A549 (cell line): ENCODE results near the gene NPSR1. TPM values are rescaled to one million over a fixed set of nuclear protein-coding genes. Genes with fewer than 3 reads are reported as not detected.

ENCODE experiments used
- ATAC-seq, 2 experiments: fragments of 200-7000 bp in 1 of 2; fragments of >200 bp in 1 of 2; cut with Nextera tagmentation in 1 of 2; cut with Tn5 transposase in 1 of 2; 3 replicates each; pipeline versions ENCODE4 v1.8.0 to v1.9.1; 2018 to 2020; ENCODE audit warnings: mild to moderate bottlenecking in 1 of 2, moderate library complexity in 1 of 2
- CTCF ChIA-PET: fragments of 300-600 bp; sonication (Branson Sonifier 250); formaldehyde crosslinking; extraction: SDS; loops from one replicate; lab custom pipeline; 2021; ENCODE audit warnings: antibody characterized with exemption, inconsistent platforms; lab: Yijun Ruan, JAX
- POLR2A ChIA-PET: fragments of 350-600 bp; formaldehyde crosslinking; extraction: SDS; loops from one replicate; lab custom pipeline; 2021; ENCODE audit warnings: antibody characterized with exemption, inconsistent platforms; lab: Yijun Ruan, JAX
- DNase-seq, 2 experiments: peaks; one replicate each; pipeline versions ENCODE4 v3.0.0 to v3.0.0-alpha.2; 2011 to 2016; ENCODE audit warnings: low read depth in 1 of 2, low spot score in 1 of 2
- FAIRE-seq: peaks from 2 replicates; lab custom pipeline; 2011; peaks lifted over from hg19 to GRCh38; lab: Jason Lieb, UNC
- H3K27ac ChIP-seq, 2 experiments: fragments of >200 bp; sonication (Bioruptor Twin); formaldehyde crosslinking; 3 replicates each; pipeline ENCODE4 v1.5.1; 2016 to 2017
- H3K4me1 ChIP-seq: fragments of >200 bp; sonication (Bioruptor Twin); formaldehyde crosslinking; 3 replicates; pipeline ENCODE4 v1.6.1; 2016
- H3K4me2 ChIP-seq: fragments of >200 bp; sonication (Bioruptor Twin); formaldehyde crosslinking; 3 replicates; pipeline ENCODE4 v1.6.1; 2016
- H3K4me3 ChIP-seq: fragments of >200 bp; sonication (Bioruptor Twin); formaldehyde crosslinking; 3 replicates; pipeline ENCODE4 v1.5.1; 2016
- H3K9me3 ChIP-seq: fragments of >200 bp; sonication (Bioruptor Twin); formaldehyde crosslinking; 3 replicates; pipeline ENCODE4 v1.6.1; 2016
- ATOH8 ChIP-seq: fragments of 250-450 bp; sonication (Bioruptor Pico); IDR thresholded peaks from 2 replicates; pipeline ENCODE4 v1.5.0; 2020; ENCODE audit warnings: low read depth, mild to moderate bottlenecking, moderate library complexity
- CTCF ChIP-seq: fragments of >200 bp; sonication (Bioruptor Twin); formaldehyde crosslinking; IDR thresholded peaks from 3 replicates; pipeline ENCODE4 v1.5.1; 2016
- EHMT2 ChIP-seq: fragments of 200-600 bp; sonication (generic); IDR thresholded peaks from 2 replicates; pipeline ENCODE4 v1.6.1; 2016; ENCODE audit warnings: antibody characterized with exemption, low read depth, mild to moderate bottlenecking, moderate library complexity
- FOXS1 ChIP-seq: fragments of 250-450 bp; sonication (Bioruptor Pico); IDR thresholded peaks from 2 replicates; pipeline ENCODE4 v1.5.0; 2020; ENCODE audit warnings: mild to moderate bottlenecking, moderate library complexity
- HES2 ChIP-seq: fragments of >200 bp; sonication (Bioruptor Twin); formaldehyde crosslinking; IDR thresholded peaks from 2 replicates; pipeline ENCODE4 v1.6.1; 2016
- JUN ChIP-seq, 2 experiments: fragments of >200 bp; sonication (Bioruptor Twin); formaldehyde crosslinking; IDR thresholded peaks; 2 replicates in 1 of 2; 3 replicates in 1 of 2; pipeline ENCODE4 v1.6.1; 2016 to 2017
- JUNB ChIP-seq: fragments of >200 bp; sonication (Bioruptor Twin); formaldehyde crosslinking; IDR thresholded peaks from 2 replicates; pipeline ENCODE4 v1.6.1; 2016
- KDM1A ChIP-seq: fragments of 200-600 bp; sonication (generic); IDR thresholded peaks from 2 replicates; pipeline ENCODE4 v1.6.1; 2016; ENCODE audit warnings: low read depth, mild to moderate bottlenecking
- MAX ChIP-seq: IDR thresholded peaks from 2 replicates; pipeline ENCODE4 v1.6.1; 2012
- MAZ ChIP-seq: fragments of 150-350 bp; IDR thresholded peaks from 2 replicates; pipeline ENCODE4 v1.6.1; 2014; ENCODE audit warnings: antibody characterized with exemption, low read depth, low read length, borderline replicate concordance
- NPAS2 ChIP-seq: fragments of 250-450 bp; sonication (Bioruptor Pico); IDR thresholded peaks from 2 replicates; pipeline ENCODE4 v1.8.0; 2022; ENCODE audit warnings: mild to moderate bottlenecking, moderate library complexity, borderline replicate concordance
- NR3C1 ChIP-seq: fragments of >200 bp; sonication (Bioruptor Twin); formaldehyde crosslinking; IDR thresholded peaks from 3 replicates; pipeline ENCODE4 v1.6.1; 2017
- PBX3 ChIP-seq: IDR thresholded peaks from 2 replicates; pipeline ENCODE4 v1.6.1; 2012
- PHF8 ChIP-seq: fragments of 200-600 bp; sonication (generic); IDR thresholded peaks from 2 replicates; pipeline ENCODE4 v1.6.1; 2016; ENCODE audit warnings: low read depth, mild to moderate bottlenecking, antibody characterized with exemption, moderate library complexity, borderline replicate concordance
- RCOR1 ChIP-seq: fragments of 150-350 bp; IDR thresholded peaks from 2 replicates; pipeline ENCODE4 v1.6.1; 2014; ENCODE audit warnings: antibody characterized with exemption, low read length, low read depth
- RFX5 ChIP-seq: fragments of 450-650 bp; IDR thresholded peaks from 2 replicates; pipeline ENCODE4 v1.7.1; 2014; ENCODE audit warnings: antibody characterized with exemption, mild to moderate bottlenecking, moderate library complexity
- RNF2 ChIP-seq: fragments of 200-600 bp; sonication (generic); IDR thresholded peaks from 2 replicates; pipeline ENCODE4 v1.6.1; 2016; ENCODE audit warnings: low read depth, mild to moderate bottlenecking, antibody characterized with exemption, moderate library complexity, borderline replicate concordance
- USF2 ChIP-seq: fragments of 450-650 bp; IDR thresholded peaks from 2 replicates; pipeline ENCODE4 v1.6.1; 2014; ENCODE audit warnings: antibody characterized with exemption
- ZC3H11A ChIP-seq: fragments of 450-650 bp; IDR thresholded peaks from 2 replicates; pipeline ENCODE4 v1.6.1; 2014; ENCODE audit warnings: antibody characterized with exemption, mild to moderate bottlenecking
- ZFP36 ChIP-seq: fragments of 450-650 bp; IDR thresholded peaks from 2 replicates; pipeline ENCODE4 v1.6.1; 2014; ENCODE audit warnings: borderline replicate concordance; ENCODE audit not compliant: partially characterized antibody
- ZSCAN20 ChIP-seq: fragments of 250-450 bp; sonication (Bioruptor Pico); IDR thresholded peaks from 2 replicates; pipeline ENCODE4 v1.8.0; 2022; ENCODE audit warnings: mild to moderate bottlenecking, moderate library complexity
- WGBS: methylation state at CpG from one replicate; pipeline ENCODE4 v1.1.6; 2017; ENCODE audit errors: missing lambda C conversion rate; 5-methylcytosine and 5-hydroxymethylcytosine counted together
- polyA plus RNA-seq, 4 experiments: library from polyadenylated mRNA; depleted of rRNA in 3 of 4; stranded (reverse); fragments of >200 nt; fragmentation: RNase III in 1 of 4; extraction: RNeasy Plus Mini Kit Qiagen cat#74134 plus additional on column Dnase treatment in 1 of 4; gene quantifications; 2 replicates in 3 of 4; 3 replicates in 1 of 4; pipeline ENCODE4 v1.2.3, GENCODE V29; 2011 to 2017

NPSR1 gene
- polyA plus RNA-seq, 2 of the 4 experiments (the other 2 are of a cell fraction): not detected

GRCh38 chr7:34720289-34720688 is 62.3 kb downstream of the NPSR1 start (continued):
- TF ChIP-seq ATOH8 (no peak), MAZ (no peak)
- TF ChIP-seq, all 56 proteins: peak for 0

GRCh38 chr7:34723338-34723737 is 65.3 kb downstream of the NPSR1 start:
- FAIRE-seq (no peak), DNase-seq (no peak), ATAC-seq (no peak)
- TF ChIP-seq KDM1A (no peak), ZC3H11A (peak; percentile 83)
- Histone ChIP-seq H3K9me3 (no peaks in the 10 kb centered on the region), H3K4me1 (no peaks in the 10 kb centered on the region; the same call in 2 of the 3 replicates), H3K4me3 (no peak overlapping the region), H3K27ac (no peak overlapping the region), H3K4me2 (peak overlapping the region; percentile 34; the same call in 1 of the 3 replicates)
- CTCF ChIA-PET: no interaction called here
- POLR2A ChIA-PET: no interaction called here

- peak; percentile 68 for FAIRE-seq
- 73% methylated on average over 2 of the region's 2 CpGs for WGBS
Observed at GRCh38 chr7:34723866-34724490, 66.0 kb downstream of the NPSR1 start.

GRCh38 chr7:34726221-34726620 is 68.2 kb downstream of the NPSR1 start:
- TF ChIP-seq JUNB (no peak), RCOR1 (no peak), MAX (no peak), RFX5 (no peak), NPAS2 (CRISPR knock-in tag) (no peak), FOXS1 (CRISPR knock-in tag) (no peak), ZFP36 (no peak), USF2 (no peak), NR3C1 (no peak), PBX3 (no peak)
- Histone ChIP-seq H3K9me3 (no peaks in the 10 kb centered on the region), H3K4me2 (no peak overlapping the region), H3K27ac (no peak overlapping the region), H3K4me3 (no peak overlapping the region), H3K4me1 (no peaks in the 10 kb centered on the region; the same call in 2 of the 3 replicates)
- CTCF ChIA-PET: interaction anchor here (1.4 kb wide), 1 partner anchor 9 kb away, joined by 4 read pairs; no protein-coding TSS in a partner anchor
- POLR2A ChIA-PET: no interaction called here
- DNase-seq (no peak), FAIRE-seq (peak; percentile 32), ATAC-seq (no peak)
- 54% methylated on average over 1 of the region's 1 CpG for WGBS

More at GRCh38 chr7:34723866-34724490, 66.0 kb downstream of the NPSR1 start:
- no peak for ATAC-seq
- TF ChIP-seq HES2 (no peak), ZSCAN20 (CRISPR knock-in tag) (no peak), EHMT2 (no peak), JUN (IDR thresholded peaks at IDR 0.05) (no peak), RNF2 (no peak), MAZ (no peak), PHF8 (no peak), CTCF (no peak)
- Histone ChIP-seq H3K9me3 (no peaks in the 10 kb centered on the region), H3K4me3 (no peak overlapping the region), H3K4me2 (peak overlapping the region; percentile 34; the same call in 2 of the 3 replicates), H3K4me1 (no peaks in the 10 kb centered on the region; the same call in 2 of the 3 replicates), H3K27ac (no peak overlapping the region)
- DNase-seq: no peak
- POLR2A ChIA-PET: interaction anchor here (0.6 kb wide), 1 partner anchor 32 kb away, joined by 3 read pairs; no protein-coding TSS in a partner anchor
- CTCF ChIA-PET: no interaction called here
